HuH-7.5 (cell line): ENCODE results near the gene KCND1.

Source experiments
- DNase-seq: peaks from one replicate; pipeline ENCODE4 v3.0.0; 2011; ENCODE audit warnings: low spot score

KCND1 gene

DNA sequence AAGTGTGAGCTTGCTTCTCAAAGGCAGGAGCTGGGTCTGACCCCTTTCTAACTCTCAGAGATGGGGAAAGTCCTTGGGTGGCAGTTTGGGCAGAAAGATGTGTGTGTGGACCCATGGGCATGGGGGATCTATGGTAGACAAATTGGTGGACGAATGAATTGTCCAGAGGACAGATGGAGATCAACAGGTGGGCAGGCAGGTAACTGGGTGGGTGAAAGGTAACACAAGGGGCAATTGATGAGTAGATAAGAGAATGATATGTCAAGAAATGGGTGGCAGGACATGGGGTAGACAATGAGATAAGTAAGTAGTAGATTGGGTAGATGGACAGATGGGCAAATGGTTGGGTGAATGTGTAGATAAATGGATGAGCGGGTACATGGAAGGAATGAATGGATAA is 2.9 kb upstream of the KCND1 start:
- DNase-seq: no peak

DNA sequence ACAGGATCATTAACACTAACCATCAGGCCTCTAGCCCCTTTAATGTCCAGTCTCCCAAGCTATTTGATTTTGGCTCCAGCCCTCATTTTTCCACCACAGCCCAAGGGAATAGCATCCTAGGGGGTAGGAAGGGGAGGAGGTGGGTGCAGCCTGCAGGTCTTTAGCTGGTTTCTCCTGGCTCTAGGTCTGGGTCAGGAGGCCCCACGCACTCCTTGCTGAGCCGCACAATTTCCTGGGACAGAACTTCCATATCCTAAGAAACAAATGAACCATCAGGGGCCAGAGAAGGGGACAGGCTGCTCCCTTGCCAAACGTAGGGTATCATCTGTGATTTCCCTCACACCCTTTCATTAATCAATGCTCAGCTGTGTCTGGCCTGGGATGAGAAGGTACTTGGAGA is 2.4 kb upstream of the KCND1 start:
- DNase-seq: no peak

DNA sequence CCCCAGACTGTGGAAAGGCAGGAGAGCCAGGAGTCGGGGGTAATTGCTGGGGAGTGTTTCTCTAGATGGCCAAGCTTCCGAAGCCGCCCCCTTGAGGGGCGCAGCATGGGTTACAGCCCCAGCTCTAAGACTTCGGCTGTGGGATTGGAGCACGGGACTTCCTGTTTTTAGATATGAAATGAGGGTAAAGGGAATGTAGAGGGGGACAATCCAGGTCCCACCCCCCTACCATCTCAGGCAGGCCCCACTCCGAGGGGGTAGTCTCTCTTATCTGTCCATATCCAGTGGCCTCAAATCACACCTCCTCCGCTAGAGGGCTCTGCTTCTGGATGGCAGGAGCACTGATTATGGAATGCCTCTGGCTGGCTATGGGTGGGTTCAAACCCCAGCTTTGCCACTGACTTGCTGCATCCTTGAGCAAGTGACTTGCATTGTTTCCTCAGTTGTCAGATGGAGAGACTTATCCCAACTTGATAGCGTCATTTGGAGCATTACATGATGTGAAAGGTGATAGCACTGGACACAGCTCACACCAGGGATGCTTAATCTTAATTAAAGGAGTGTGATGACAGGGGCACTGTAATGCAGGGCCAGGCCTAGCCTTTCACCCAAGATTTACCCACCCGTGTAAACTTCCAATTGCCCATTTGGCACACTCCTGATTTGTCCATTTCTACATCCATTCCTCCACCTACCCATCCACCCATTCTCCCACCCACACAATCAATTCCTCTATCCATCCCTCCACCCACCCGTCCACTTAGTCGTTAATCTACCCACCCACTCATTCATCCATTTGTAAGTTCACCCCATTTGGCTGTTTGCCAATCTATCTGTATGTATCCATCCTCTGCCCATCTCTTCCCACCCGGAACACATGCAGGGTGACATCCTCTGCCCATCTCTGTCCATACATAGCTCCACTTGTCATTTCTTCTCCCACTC is 848 bp upstream of the KCND1 start:
- peak; percentile 56 for DNase-seq

DNA sequence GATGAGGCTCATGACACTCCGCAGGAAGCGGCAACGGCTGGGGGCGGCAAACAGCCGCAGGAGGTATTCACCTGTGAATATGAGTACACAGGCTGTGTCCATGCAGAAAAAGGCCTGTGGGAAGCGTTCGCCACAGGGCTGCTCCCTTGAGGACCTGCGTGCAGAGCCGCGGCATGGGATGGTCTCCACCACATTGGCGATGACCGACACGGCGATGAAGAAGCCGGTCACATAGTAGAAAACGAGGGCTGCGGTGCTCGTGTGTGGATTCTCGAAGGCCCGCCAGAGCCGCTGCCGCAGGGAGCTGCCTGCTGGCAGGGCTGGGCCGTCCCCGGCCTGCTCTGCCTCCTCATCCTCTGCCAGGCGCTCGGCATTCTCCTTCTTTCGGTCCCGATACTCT is 2.2 kb downstream of the KCND1 start:
- no peak for DNase-seq

DNA sequence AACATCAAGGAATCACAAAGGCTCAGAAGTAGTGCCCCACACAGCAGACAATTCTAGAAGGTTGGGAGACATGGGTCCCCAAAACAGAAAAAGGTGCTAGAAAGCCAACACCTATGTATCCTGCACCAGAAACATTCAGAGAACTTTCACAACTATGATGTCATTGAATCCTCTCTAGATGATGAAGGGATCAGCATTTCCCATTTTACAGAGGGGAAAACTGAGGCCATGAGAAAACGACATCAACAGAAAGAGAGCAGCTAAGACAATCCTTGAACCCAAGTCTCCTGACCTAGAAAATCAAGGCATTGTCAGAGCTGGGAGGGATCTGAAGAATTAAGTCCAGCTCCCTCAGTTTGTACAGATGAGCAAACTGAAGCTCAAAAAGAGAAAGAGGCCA is 3.3 kb downstream of the KCND1 start:
- DNase-seq: no peak

DNA sequence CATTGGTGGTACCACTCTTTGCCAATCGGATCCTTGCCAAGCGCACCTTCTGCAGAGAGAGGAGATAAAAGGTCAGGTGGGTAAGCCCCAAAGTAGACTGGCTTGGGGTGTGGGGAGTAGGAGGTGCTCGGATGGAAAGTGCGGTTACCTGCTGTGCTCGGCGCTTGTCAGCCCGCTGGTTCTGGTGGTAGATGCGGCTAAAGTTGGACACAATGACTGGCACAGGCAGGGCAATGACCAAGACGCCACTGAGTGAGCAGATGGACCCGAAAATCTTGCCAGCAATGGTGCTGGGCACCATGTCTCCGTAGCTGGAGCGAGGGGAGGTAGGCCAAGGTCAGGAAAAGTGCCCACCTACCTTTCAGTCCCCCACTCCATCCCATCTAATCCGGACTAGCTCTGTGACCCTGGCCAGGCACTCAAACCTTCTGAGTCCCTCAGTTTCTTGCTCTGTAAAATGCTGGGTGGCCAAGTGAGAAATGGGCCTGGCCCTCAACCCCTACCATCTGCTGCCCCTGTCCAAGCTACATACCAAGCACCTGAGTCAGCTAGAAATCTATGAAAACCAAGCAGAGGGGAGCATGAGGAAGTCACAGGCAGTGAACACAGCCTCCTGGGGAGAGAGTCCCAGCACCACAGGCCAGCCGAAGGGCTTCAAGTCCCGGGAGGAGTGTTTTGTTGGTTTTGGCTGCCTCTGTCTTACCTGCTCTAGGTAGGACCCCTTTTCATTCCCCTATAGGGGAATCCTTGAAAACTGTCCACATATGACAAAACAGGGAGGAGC is 4.7 kb downstream of the KCND1 start:
- no peak for DNase-seq

DNA sequence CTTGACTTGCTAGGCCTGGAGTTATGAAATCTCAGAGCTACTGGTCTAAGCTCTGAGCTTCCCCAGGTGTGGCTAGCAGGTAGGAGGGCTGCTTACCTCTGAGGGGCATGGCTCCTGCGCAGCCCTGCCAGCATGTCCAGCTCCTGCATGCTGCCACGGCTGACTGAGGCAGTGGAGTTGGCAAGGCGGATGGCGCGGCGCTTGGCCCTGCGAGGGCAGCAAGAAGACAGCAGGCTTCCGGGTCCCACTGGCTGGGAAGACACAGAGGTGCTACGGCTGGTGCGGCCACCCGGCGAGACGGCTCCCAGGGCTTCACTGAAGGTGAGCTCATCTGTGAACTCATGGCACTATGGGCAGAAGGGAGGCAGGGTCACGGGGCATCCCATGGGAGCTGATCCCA is 5.7 kb downstream of the KCND1 start:
- no peak for DNase-seq

DNA sequence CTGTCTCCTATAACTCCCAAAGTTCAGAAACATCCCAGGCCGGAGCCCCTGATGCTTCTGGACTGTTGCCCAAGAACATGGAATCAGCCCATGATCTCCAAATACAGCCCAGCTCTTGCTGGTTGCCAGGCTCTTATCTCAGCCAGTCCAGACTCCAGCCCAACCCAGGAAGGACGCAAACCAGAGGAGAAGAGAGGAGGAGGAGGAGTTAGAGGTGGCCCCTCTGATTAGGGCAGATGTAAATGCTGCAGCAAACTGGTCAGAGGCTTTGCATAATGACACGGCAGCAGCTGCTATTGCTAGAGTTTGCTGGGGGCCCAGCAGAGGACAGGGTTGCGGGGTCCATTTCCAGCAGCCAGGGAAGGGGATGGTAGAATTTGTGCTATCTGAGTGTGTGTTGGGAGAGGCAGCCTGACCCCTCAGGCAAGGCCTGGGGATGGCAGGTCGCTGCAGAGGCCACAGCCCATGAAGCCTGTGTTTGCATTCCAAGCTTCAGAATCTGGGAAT is 10.0 kb downstream of the KCND1 start:
- no peak for DNase-seq

DNA sequence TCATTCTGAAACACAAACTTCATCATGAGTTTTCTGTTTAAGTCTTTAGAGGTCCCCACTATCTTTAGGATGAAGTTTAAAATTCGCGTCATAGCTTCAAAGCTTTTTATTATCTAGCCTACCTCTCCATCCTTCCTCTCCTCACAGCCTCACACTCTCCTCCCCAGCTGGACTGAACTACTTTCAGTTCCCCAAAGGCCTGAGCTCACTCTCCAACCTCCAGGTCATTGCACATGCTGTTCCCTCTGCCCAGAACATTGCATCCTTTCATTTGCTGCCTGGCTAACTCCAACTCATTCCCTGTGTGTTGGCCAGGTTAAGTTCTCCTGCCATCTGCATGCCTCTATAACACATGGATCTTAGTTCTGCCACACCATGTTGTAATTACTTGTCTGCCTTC is 11.4 kb downstream of the KCND1 start:
- no peak for DNase-seq

DNA sequence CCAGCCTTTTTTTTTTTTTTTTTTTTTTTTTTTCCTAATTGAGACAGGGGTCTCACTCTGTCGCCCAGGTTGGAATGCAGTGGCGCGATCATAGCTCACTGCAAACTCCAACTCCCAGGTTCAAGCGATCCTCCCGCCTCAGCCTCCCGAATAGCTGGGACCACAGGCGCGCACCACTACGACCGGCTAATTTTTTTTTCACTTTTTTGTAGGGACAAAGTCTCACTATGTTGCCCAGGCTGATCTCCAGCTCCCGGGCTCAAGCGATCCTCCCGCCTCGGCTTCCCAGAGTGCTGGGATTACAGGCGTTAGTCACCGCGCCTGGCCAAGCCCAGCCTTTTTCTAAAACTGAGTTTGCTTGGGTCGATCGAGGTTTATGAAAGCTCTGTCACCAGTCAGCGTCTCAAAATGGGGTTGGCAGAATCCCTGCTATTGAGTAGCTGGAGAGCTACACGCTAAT is 13.0 kb downstream of the KCND1 start:
- peak; percentile 39 for DNase-seq

DNA sequence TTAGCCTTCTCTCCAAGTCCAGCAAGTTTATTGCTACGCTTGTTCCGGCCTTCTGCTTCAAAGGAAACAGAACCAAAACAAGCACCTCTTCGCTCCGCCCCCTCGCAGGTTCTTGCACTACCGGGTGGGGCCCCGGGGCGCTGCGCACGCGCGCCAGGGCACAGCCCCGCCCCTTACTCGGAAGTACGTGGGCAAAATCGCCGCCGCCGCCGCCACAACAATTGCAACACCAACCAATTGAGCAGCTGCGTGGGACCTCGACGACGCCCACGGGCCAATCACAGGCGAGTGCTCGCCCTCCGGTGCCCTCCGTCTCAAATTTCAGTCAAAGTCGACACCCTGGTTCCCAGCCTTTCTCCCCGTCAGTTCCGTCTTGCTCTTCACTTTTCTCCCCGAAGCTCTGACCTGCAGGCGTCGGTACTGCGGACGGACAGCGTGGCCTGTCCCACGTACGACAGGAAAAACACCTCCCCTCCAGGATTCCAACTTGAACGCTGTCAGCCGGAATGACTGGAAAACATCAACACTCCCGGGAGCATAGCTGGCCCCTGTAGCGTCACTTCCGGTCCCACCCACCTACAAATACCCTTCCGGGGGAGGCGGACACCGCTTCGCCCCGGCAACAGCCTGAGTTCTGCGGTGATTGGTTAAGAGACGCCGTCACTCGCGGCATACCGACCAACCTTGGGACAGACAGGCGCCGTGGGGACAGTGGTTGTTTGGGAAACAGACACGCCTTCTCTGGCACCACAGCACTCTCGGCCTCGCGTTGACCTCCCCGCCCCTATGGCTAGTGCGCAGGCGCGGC is 13.6 kb downstream of the KCND1 start:
- DNase-seq: peak; percentile 97

DNA sequence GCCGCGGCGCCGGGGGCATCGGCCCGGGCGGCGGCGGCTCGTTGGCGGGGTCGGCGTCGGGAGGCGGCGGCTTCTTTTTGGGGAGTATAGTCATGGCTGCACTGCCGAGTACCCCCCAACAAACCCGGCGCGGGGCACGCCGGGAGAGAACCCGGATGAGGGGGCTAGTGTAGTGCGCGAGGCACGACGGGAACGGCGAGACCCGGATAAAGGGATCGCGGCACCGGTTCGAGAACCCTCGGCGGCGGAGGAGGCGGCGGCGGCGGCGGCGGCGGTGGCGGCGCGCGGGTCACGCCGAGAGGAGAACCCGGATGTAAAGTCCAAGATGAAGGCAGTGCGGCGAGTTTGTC is 14.2 kb downstream of the KCND1 start, which contains the start of gene OTUD5:
TSS of gene OTUD5 (minus strand) at position 131 of the 350 bp plus-strand sequence. CDS start at position 94, 37 bp downstream.
- DNase-seq: peak; percentile 81

DNA sequence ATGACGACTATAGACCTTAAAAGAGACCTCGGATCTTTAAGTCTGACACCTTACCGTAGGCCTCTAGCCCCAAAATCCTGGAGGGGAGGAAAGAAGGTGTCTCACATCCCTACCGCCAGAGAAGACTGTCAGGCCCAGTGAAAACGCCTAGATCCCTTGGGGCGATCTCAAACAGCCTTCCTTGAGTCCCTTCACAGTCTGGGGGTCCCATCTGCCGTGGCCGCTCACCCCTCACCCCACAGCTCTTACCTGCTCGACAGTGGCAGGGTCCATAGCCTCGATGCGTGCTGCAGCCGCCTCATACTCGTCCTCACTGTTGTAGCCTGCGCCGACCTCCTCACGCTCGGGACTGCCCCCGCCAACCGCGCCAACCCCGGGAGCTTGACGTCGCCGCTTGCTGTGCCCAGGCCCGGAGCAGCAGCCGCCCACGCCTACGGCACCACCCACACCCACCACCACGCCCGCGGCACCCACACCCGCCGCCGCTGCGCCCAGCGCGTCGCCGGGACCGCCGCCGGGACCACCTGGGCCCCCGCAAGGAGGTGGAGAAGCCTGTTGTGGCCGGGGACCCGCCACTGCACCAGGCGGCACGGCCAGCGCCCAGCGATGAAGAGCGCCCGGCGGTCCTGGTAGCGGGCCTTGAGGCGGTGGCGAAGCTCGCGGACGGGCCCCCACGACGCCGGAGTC is 14.8 kb downstream of the KCND1 start:
- peak; percentile 35 for DNase-seq

DNA sequence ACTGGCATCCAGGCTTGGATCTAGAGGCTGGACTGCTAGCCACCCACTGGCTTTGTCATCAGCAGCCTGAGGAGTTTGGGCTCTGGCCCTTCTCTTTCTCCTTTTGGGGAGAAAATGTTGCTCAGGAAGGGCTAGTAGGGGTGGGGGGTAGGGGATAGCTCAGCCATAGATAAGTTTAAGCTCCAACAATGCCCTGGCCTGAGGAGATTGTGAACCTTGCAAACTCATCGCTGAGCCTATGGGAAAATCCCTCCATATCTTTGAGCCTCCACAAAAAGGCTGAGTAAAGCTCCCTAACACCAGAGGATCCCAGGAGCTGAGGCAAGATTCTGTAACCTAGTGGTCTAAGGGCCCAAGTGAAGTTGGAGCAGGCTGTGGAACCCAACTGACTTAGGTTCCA is 23.1 kb downstream of the KCND1 start:
- no peak for DNase-seq

DNA sequence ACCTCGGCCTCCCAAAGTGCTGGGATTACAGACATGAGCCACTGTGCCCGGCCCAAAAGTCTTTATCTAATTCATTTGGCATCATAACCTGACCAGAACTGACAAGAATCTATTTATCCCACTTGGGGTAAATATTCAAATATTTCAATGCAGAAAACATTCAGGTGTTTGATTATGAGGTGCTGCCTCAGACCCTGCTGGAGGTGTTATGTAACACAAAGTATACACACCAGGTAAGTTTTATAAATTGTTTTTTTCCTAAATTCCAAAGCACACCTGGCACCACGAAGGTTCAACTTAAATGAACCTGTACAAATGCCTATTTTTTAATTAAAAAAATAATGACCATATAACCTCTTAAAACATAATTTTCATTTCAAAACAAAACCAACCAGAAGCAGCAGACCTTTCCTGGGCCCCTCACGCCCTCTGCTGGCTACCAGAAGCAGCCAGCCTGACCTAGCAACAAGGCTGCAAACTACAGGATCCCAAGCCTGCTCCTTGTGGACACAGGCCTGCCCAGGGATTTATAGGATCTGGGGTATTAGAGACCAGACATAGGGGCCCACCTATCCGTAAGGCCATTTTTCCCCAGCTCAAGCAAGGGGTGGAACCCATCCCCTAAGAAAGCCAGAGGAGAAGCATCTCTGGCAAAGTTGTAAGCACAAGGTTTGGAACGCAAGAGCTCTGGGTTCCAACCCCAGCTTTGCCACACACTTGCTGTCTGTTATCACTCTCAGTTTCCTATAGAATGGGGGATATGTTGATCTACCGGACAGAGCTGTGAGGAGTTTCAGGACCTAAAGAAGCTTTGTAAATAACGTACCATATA is 25.9 kb downstream of the KCND1 start:
- DNase-seq: peak; percentile 55

DNA sequence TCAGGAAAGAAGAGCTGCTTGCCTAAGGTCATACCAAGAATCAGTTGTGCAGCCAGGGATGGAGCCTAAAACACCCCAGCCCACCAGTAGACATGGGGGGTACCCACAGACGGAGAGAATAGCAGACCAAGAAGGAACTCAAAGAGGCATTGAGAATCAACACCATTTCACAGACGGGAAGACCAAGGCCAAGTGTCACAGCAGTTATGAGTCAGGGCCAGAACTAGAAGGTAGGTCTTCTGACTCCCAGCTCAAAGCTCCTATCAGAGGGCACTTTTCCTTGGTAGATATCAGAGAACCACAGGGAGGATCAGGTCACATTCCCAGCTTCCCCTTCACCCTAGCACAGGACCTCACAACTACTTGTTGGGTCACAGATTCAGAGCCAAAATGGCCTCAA is 28.7 kb downstream of the KCND1 start:
- DNase-seq: no peak

DNA sequence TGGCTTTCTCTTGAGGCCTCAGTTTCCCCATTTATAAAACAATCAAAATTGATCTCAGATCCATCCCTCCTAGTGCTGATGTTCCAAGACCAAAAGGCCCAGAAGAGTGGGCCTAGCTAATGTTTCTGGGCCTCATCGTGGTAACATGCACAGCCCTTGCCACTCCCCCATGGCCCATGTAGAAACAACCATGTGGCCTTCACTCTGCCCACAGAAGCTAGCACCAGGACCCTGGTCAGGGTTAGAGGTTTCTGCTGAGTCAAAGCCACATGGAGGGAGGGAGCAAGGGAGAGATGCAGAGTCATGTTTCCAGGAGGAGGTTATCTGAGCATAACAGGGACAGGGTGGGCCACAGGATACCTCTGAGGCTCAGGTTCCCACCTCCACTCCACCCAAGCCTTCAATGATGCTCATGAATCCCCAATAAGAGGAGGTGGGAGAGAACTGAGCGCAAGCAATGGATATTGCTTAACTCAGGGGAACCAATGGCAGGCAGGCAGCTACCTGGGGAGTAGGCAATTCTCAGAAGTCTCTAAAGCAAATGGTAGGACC is 31.2 kb downstream of the KCND1 start:
- no peak for DNase-seq

DNA sequence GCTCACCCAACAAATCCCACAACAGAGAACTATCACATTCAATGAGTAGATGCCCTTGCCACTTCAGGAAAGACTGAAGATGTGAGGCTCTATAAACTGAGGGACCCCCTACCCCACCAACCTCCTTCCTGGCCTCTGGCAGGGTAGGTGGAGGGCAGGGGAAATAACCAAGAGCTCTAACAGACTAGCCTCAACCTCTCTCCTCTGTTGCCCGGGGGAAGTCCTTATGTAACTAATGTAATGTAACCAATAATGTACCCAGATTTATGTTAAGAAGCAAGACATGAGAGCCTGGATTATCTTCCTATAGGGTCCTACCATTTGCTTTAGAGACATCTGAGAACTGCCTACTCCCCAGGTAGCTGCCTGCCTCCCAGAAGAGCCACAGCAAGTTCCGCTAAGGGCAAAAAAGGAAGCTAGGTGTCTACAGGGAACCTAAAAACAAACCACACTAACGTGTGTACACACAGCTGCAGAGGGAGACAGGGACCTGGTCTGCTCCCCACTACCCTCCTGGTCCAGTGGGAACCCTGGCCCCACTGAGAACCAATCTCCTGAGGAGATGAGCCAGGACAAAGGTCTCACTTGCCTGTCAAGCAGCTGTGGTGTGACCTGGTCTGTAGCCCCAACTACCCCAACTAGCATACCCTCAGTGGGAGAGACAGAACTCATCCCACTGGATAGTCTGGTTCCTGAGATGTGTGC is 32.0 kb downstream of the KCND1 start:
- no peak for DNase-seq

DNA sequence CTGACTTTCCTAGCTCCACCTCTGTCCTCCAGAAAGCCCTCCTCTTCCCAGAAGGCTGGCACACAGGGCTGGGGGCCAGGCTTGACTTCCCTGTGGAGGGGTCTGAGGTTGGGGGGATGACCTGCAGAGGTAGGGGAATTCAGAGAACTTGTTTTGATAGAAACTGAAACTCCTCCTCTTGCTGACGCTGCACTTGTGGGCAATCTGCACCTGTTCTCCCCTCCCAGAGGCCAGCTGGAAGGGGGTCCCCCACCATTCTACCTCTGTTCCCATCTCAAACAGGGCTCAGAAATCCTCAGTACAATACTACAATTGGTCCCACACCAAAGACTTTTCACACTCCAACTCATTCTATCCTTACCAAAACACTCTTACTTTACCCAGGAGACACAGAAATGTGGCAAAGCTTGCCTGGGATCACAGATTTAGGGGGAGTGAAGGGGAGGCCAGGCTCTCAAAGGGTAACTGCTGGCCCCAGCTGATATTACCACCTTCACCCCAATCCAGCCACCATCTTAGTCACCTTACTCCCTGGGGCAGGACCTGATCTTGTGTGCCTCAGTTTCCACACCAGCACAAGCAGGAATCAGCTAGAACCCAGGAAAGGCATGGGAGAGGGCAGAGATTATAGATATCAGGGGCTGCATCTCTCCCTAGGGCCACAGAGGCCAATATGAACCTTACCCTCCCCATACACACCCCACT is 32.8 kb downstream of the KCND1 start:
- DNase-seq: no peak
